ENCODE measurements around the gene PDCD7.
"Not testable (repeated sequence)": the region's sequence is repeated elsewhere in the genome, so short reads cannot be mapped to it uniquely, and the experiment has no call there.

The PDCD7 gene, protein sequence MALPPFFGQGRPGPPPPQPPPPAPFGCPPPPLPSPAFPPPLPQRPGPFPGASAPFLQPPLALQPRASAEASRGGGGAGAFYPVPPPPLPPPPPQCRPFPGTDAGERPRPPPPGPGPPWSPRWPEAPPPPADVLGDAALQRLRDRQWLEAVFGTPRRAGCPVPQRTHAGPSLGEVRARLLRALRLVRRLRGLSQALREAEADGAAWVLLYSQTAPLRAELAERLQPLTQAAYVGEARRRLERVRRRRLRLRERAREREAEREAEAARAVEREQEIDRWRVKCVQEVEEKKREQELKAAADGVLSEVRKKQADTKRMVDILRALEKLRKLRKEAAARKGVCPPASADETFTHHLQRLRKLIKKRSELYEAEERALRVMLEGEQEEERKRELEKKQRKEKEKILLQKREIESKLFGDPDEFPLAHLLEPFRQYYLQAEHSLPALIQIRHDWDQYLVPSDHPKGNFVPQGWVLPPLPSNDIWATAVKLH

DNA sequence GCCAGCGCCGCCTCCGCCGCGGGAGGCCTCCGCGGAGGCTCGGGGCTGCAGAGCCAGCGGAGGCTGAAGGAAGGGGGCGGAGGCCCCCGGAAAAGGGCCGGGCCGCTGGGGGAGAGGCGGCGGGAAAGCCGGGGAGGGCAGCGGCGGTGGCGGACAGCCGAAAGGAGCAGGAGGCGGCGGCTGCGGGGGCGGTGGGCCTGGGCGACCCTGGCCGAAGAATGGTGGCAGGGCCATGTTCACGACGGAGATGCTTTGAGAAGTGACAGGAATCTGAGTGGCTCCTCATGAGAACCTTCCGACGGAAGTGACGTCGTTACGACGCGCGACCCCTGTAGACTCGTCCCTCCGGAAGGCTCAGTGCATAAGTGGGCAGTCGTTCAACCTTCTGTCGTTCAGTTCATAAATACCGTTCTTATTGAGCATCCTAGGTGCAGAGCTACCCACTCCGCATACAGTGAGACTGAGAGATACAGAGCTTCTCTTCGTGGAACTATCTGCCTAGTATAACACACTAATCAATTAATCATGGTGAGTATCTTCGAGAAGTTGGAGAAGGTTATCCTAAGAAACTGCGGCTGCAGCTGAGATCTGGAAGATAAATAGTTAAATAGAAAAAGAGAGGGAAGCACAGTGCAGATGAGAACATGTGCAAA lies at the start of gene PDCD7:
Gene PDCD7 (minus strand): TSS at position 261 of the 653 bp plus-strand sequence. CDS start 27 bp downstream, at position 234.
- DNase-seq = peak; percentile 31

DNA sequence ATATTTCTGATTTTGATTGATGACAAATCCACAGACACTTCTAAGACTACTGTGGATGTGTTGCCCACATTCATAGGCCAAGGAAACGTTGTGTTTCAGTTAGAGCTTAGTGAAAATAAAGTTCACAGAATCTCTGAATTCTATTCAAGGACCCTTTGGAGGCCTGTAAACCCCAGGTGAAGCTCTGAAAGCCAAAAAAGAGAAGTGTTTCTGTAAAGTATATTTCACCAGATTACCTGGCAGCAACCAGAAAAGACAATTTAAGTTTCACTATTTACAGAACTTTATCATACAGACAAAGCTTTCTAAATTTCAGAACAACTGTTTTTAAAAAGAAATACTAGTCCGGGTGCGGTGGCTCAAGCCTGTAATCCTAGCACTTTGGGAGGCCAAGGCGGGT lies 48.9 kb upstream of the PDCD7 start:
- no peak for DNase-seq

DNA sequence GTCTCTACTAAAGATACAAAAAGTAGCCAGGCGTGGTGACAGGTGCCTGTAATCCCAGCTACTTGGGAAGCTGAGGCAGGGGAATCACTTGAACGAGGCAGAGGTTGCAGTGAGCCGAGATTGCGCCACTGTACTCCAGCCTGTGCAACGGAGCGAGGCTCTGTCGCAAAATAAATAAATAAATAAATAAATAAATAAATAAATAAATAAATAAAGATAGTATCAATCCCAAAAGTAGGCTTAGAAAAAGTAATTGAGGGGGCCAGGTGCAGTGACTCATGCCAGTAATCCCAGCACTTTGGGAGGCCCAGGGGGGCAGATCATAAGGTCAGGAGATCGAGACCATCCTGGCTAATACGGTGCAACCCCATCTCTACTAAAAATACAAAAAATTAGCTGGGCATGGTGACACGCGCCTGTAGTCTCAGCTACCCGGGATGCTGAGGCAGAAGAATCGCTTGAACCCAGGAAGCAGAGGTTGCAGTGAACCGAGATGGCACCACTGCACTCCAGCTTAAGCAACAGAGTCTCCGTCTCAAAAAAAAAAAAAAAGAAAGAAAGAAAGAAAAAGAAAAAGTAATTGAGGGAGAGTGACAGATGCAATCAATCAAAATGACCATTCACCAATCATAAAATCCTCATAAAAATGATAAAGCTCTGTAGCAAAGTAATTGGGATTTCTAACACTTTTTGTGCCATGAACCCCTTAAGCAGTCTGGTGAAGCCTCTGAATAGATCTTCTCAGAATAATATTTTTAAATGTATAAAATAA lies 48.2 kb upstream of the PDCD7 start:
- not testable (repeated sequence) for DNase-seq

DNA sequence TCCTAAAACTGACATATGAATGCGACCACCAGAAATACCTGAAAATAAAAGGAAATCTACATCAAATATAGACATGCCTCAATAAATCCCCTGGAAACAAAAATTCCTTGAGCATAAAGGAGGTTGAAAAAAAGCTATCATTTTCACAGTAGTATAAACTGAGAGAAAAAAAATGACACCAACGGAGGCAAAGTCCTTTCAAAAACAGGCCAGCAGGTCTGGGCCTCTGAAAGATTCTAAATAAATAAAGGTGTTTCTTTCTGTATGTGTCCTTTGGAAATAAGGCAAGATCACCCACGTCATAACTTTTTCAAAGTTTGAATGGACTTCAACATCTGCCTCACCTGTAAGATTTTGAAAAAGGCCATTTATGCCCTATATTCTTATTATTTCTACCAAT lies 46.6 kb upstream of the PDCD7 start:
- no peak for DNase-seq

DNA sequence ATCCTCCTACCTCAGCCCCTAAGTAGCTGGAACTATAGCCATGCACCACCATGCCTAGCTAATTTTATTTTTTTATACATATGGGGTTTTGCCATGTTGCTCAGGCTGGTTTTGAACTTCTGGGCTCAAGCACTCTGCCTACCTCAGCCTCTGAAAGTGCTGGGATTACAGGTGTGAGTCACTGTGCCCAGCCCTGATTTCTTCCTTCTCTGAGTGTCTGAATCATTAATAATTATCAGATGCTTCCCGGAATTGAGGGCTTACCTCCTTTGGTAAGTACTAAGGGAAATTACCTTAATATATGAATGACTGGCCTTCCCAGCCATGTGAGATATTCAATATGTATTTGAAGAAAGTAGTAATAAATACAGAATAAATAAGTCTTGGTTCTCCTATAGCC lies 44.3 kb upstream of the PDCD7 start:
- DNase-seq = no peak

DNA sequence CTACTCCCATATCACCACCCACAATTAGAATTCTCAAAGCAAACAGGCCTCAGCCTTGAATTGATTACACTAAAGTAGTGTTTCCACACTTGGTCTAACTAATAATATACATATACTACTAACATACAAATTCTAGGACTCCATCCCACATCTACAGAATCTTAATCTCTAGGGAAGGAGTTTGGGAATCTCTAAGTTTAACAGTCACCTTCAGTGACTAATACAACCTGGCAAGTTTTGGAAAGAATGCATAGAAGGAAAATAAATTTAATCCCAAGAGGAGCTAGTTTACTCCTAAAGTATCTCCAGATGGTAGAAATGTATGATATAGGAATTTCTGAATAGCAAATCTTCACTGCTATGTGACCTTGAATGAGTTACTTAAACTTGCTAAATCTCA lies 42.4 kb upstream of the PDCD7 start:
- no peak for DNase-seq

DNA sequence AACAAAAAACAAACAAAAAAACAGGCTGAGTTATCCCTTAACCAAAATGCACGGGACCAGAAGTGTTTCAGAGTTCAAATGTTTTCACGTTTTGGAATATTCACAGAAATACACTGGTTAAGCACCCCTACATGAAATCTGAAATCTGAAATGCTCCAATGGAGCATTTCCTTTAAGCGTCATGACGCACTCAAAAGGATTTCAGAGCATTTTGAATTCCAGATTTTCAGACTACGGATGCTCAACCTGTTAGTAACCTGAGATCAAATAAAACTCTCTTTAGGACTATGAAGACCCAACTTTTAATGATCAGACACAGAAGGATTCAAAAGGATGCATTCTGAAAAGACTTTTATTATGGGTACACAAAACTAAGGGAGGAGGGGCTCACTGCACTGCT lies 41.9 kb upstream of the PDCD7 start:
- no peak for DNase-seq

DNA sequence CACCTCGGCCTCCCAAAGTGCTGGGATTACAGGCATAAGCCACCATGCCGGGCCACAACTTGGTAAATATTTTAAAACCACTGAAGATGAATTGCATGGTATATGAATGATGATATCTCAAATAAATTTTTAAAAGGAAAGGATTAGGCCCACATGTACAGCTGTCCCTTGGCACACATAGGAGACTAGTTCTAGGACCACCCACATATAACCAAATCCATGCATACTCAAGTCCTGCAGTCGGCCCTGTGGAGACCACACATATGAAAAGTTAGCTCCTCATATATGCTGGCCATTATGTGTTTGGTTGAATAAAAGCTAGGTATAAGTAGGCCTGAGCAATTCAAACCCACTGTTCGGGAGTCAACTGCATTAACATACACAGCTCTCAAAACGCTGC lies 40.9 kb upstream of the PDCD7 start:
- no peak for DNase-seq

DNA sequence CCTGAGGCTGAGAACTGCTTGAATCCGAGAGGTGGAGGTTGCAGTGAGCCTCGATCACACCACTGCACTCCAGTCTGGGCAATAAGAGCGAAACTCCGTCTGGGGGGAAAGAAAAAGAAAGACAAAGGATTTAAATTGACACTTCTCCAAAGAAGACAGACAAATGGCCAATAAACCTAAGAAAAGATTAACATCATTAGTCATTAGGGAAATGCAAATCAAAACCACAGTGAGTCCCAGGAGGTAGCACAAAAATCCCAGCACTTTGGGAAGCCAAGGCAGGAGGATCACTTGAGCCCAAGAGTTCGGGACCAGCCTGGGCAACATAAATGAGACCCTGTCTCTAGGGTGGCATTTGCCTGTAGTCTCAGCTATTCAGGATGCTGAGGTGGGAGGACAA lies 38.9 kb upstream of the PDCD7 start:
- no peak for DNase-seq

DNA sequence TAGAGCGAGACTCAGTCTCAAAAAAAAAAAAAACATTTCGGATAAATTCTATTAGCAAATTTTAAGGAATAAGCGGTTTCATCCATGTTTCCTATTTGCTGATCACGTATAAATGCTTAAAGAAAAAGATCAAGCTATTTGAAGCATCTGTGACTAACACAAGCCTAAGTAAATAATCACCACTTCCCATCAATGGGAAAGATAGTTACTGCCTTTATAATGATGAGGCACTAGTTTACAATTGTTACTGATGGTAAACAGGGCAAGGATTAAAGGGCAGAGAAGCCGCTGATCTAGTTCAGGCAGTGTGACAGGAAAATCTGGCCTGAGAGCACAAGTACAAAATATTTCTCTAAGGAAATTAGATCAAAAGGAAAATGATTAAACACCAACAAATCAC lies 37.8 kb upstream of the PDCD7 start:
- DNase-seq = no peak

DNA sequence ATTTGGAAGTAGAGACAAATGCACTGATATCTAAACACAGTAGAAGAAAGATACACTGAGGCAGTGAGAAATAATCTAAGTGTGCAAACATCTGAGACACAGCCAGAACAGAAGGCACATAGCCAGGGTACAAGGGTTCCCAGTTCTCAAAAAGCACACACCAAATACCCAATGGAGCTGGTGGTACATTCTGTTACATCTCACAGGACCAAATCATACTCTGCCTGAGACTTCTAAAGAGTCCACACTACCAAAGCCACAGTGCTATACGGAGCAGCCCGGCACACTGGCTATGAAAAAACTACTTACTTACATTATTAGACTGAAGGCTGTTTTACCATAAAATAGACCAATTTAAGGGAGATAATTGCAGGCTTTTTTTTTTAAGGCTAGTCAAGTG lies 32.3 kb upstream of the PDCD7 start:
- DNase-seq = no peak

DNA sequence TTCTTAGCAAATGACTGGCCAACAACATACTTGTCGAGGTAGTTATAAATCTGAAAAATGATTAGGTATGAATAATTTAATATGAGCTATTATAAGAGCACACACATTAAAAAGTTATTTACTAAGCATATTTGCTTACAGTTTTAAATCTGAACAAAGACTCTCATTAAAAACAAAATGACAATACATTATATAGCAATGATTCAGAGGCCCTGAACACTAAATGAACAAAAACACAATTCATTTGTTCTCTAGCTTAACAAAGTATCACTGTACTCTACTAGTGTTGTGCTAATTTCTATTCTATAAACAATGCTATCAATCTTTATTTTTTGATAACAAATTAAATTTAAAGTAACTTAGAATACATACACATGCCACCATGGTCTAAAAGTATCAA lies 30.5 kb upstream of the PDCD7 start:
- no peak for DNase-seq

DNA sequence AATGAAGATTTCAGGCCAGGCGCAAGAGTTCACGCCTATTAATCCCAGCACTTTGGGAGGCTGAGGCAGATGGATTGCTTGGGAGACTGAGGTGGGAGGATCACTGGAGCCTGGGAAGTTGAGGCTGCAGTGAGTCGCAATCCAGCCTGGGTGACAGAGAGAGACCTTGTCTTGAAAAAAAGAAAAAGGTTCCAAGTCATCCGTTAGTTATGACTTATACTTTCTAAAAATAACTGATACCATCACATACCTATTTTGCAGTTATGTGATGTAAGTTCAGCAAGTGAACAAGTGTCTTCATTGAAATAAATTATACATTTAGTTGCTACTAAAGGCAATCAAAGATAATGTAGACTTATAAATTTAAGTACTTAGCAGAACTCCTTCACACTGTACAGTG lies 29.4 kb upstream of the PDCD7 start:
- no peak for DNase-seq

DNA sequence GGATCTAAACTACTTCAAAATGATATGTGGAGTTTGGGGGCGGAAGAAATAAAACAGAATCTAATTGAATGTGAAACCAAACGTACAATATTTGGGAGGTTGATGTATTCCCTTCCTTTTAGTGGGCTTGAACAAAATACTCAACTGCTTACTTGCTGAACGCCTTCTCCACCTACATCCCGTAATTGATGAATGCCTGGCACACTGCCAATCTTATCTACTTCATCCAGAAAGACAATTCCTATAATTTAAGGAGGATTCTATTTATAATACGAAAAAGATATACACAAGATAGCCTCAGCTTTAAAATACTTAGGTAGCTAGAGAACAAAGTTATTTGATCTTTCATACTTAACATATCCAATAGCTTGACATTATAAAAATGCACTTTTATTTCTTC lies 23.1 kb upstream of the PDCD7 start:
- no peak for DNase-seq

DNA sequence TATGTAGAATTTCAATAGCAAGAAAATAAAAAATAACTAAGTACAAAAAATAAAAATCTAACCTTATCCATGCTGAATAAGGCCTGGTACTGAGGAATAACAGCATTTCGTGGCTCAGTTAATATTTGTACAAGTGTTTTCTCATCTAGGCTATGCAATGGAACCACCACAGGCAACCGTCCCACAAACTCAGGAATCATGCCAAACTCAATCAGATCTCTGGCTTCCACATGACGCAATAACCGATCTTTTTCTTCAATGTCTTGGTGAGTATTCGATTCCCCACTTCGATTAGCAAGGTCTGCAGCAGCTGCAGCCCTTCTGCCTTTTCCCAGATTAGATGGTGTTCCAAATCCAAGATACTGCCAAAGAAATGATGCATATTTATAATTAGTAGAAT lies 21.1 kb upstream of the PDCD7 start:
- DNase-seq = no peak

DNA sequence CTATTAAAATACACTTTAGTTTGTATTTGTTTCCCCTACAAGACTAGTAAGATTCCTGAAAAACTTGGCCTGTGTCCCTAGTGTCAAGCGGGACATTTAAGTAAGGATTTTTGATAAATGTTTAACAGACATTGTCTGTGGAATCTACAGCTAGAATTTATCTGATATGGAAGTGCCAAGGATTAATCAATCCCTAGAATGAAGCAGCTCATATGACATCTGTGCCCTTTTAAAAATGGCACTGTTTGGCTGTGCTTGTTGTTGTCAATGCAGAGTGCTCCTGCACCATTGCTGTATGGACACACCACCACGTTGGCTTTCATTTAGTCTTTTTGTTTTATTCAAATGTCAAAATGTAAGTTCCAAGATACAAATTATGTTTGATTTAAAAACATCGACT lies 14.3 kb upstream of the PDCD7 start:
- no peak for DNase-seq

DNA sequence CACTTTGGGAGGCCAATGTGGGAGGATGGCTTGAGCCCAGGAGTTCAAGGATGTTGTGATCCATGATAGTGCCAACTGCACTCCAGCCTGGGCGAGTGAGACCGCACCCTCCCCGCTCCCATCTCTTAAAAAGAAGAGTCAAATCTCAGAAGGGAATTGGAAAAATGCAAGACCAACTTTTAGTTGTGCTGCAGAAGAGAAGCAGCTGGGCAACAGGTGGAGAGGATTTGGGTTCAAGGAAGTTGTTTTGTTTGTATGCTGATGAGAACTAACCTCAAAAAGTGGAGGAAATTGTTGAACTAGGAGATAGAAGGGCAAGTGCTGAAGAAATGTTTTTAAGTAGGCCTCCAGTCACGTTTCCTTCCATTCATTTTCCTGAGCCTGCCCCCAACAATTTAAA lies 12.8 kb upstream of the PDCD7 start:
- no peak for DNase-seq

DNA sequence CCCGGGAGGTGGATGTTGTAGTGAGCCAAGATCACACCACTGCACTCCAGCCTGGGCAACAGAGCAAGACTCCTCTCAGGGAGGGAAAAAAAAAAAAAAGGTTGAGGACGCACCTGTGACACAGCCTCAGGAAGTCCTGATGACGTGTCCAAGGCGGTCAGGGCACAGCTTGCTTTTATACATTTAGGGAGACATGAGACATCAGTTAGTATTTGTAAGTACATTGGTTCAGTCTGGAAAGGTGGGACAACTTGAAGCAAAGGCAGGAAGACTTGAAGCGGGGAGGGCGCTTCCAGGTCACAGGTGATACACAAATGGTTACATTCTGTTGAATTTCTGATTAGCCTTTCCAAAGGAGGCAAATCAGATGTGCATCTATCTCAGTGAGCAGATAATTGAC lies 5.0 kb upstream of the PDCD7 start:
- not testable (repeated sequence) for DNase-seq

DNA sequence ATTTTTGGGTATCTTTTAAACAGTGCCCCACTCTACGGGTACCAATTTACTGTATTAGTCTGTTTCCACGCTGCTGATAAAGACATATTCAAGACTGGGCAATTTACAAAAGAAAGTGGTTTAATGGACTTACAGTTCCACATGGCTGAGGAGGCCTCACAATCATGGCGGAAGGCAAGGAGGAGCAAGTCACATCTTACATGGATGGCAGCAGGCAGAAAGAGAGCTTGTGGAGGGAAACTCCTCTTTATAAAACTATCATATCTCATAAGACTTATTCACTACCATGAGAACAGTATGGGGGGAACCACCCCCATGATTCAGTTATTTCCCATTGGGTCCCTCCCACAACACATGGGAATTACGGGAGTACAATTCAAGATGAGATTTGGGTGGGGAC lies 4.3 kb upstream of the PDCD7 start:
- not testable (repeated sequence) for DNase-seq

DNA sequence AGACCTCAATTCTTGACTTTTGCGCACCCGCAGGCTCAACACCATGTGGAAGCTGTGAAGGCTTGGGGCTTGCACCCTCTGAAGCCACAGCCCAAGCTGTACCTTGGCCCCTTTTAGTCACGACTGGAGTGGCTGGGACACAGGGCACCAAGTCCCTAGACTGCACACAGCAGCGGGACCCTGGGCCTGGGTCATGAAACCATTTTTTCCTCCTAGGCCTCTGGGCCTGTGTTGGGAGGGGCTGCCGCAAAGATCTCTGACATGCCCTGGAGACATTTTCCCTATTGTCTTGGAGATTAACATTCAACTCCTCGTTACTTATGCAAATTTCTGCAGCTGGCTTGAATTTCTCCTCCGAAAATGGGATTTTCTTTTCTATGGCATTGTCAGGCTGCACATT lies 3.5 kb upstream of the PDCD7 start:
- DNase-seq = not testable (repeated sequence)

DNA sequence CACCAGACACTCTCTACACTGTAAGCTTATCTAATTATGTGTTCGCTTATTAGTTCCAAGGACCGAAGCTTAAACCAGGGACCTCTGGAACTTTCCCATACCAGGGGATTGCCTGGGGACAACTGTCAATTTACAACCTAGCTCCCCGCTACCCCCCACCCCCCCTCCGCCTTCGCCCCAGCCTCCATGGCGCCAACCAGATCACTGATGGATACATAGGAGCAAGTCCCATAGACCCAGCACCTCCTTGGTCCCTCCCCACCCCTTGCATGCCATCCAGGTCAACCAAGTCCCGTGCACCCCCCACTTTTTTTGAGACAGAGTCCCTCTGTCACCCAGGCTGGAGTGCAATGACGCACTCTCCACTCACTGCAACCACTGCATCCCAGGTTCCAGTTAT lies 930 bp upstream of the PDCD7 start:
- no peak for DNase-seq

DNA sequence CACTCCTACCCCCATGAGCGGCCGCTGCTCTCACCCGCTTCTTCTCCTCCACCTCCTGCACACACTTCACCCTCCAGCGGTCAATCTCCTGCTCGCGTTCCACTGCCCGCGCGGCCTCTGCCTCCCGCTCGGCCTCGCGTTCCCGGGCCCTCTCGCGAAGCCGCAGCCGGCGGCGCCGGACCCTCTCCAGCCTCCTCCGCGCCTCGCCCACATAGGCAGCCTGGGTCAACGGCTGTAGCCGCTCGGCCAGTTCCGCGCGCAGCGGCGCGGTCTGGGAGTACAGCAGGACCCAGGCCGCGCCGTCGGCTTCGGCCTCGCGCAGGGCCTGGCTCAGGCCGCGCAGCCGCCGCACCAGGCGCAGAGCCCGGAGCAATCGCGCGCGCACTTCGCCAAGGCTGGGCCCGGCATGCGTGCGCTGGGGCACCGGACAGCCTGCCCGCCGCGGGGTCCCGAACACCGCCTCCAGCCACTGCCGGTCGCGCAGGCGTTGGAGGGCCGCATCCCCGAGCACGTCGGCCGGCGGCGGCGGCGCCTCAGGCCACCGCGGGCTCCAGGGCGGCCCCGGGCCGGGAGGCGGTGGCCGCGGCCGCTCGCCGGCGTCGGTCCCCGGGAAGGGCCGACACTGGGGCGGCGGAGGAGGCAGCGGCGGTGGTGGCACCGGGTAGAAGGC lies 595 bp downstream of the PDCD7 start:
- no peak for DNase-seq

DNA sequence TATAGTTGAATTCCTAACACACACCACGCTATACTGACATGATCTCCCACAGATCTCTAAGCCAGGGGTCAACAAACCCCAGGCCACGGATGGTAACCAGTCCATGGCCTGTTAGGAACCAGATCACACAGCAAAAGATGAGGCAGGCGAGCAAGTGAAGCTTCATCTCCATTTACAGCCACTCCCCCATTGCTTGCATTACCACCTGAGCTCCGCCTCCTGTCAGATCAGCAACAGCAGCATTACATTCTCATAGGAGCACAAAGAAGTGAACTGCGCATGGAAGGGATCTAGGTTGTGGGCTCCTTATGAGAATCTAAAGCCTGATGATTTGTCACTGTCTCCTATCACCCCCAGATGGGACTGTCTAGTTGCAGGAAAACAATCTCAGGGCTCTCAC lies 2.7 kb downstream of the PDCD7 start:
- DNase-seq = no peak
